Renal pelvis (tissue), 12 donors: Measurements from ENCODE around the gene IER5. TPM values are rescaled to one million over a fixed set of nuclear protein-coding genes. Genes with fewer than 3 reads are reported as not detected.
"Not testable (repeated sequence)": the region's sequence is repeated elsewhere in the genome, so short reads cannot be mapped to it uniquely, and the experiment has no call there.

Experiments
- DNase-seq: peaks from one replicate; pipeline ENCODE4 v3.0.0-alpha.2; 2013
- long read RNA-seq, 16 experiments: transcript quantifications; one replicate each; lab custom pipeline, GENCODE V29; 2026
- polyA plus RNA-seq, 3 donors: library from polyadenylated mRNA; unstranded; fragments of 120-200 nt; gene quantifications; one replicate each; pipeline ENCODE4 v1.2.1, GENCODE V29; 2013; ENCODE audit not compliant: insufficient read length in 3 of 3

Gene IER5
- polyA plus RNA-seq = 1 to 10 TPM; 5.2 to 8.0 (median 6.7) TPM
- long read RNA-seq, donor 1, full-length matches to known transcripts = 14 of 14 reads
- long read RNA-seq, donor 1, partial matches to known transcripts = 0 of 14 reads
- long read RNA-seq, donor 1, other reads (novel, unspliced or antisense) = 0 of 14 reads
- long read RNA-seq, donor 2, full-length matches to known transcripts = 11 of 11 reads
- long read RNA-seq, donor 2, partial matches to known transcripts = 0 of 11 reads
- long read RNA-seq, donor 2, other reads (novel, unspliced or antisense) = 0 of 11 reads
- long read RNA-seq, donor 3, full-length matches to known transcripts = 16 of 16 reads
- long read RNA-seq, donor 3, partial matches to known transcripts = 0 of 16 reads
- long read RNA-seq, donor 3, other reads (novel, unspliced or antisense) = 0 of 16 reads
- long read RNA-seq, donor 4, full-length matches to known transcripts = 18 of 18 reads
- long read RNA-seq, donor 4, partial matches to known transcripts = 0 of 18 reads
- long read RNA-seq, donor 4, other reads (novel, unspliced or antisense) = 0 of 18 reads
- long read RNA-seq, donor 5, full-length matches to known transcripts = 11 of 11 reads
- long read RNA-seq, donor 5, partial matches to known transcripts = 0 of 11 reads
- long read RNA-seq, donor 5, other reads (novel, unspliced or antisense) = 0 of 11 reads
- long read RNA-seq, donor 6, full-length matches to known transcripts = 4 of 4 reads
- long read RNA-seq, donor 6, partial matches to known transcripts = 0 of 4 reads
- long read RNA-seq, donor 6, other reads (novel, unspliced or antisense) = 0 of 4 reads
- long read RNA-seq, donor 7, full-length matches to known transcripts = 18 of 18 reads
- long read RNA-seq, donor 7, partial matches to known transcripts = 0 of 18 reads
- long read RNA-seq, donor 7, other reads (novel, unspliced or antisense) = 0 of 18 reads
- long read RNA-seq, donor 8, full-length matches to known transcripts = 8 of 8 reads
- long read RNA-seq, donor 8, partial matches to known transcripts = 0 of 8 reads
- long read RNA-seq, donor 8, other reads (novel, unspliced or antisense) = 0 of 8 reads
- long read RNA-seq, donor 9, full-length matches to known transcripts = 14 of 14 reads
- long read RNA-seq, donor 9, partial matches to known transcripts = 0 of 14 reads
- long read RNA-seq, donor 9, other reads (novel, unspliced or antisense) = 0 of 14 reads
- long read RNA-seq, donor 10, full-length matches to known transcripts = 9 of 9 reads
- long read RNA-seq, donor 10, partial matches to known transcripts = 0 of 9 reads
- long read RNA-seq, donor 10, other reads (novel, unspliced or antisense) = 0 of 9 reads
- long read RNA-seq, donor 11, full-length matches to known transcripts = 11 of 11 reads
- long read RNA-seq, donor 11, partial matches to known transcripts = 0 of 11 reads
- long read RNA-seq, donor 11, other reads (novel, unspliced or antisense) = 0 of 11 reads
- long read RNA-seq, donor 12, full-length matches to known transcripts = 18 of 18 reads
- long read RNA-seq, donor 12, partial matches to known transcripts = 0 of 18 reads
- long read RNA-seq, donor 12, other reads (novel, unspliced or antisense) = 0 of 18 reads
- long read RNA-seq, donor 13, full-length matches to known transcripts = 9 of 9 reads
- long read RNA-seq, donor 13, partial matches to known transcripts = 0 of 9 reads
- long read RNA-seq, donor 13, other reads (novel, unspliced or antisense) = 0 of 9 reads
- long read RNA-seq, donor 14 = 0 reads
- long read RNA-seq, donor 15, full-length matches to known transcripts = 17 of 17 reads
- long read RNA-seq, donor 15, partial matches to known transcripts = 0 of 17 reads
- long read RNA-seq, donor 15, other reads (novel, unspliced or antisense) = 0 of 17 reads
- long read RNA-seq, donor 16, full-length matches to known transcripts = 14 of 14 reads
- long read RNA-seq, donor 16, partial matches to known transcripts = 0 of 14 reads
- long read RNA-seq, donor 16, other reads (novel, unspliced or antisense) = 0 of 14 reads

- peak; percentile 96 for DNase-seq
These were observed at the start of gene IER5 for GRCh38 chr1:181088079-181089016. Gene IER5 (plus strand): TSS chr1:181088700. CDS start chr1:181088903, 203 bp downstream.

- DNase-seq = no peak
These were observed 48.1 kb upstream of the IER5 start for GRCh38 chr1:181040284-181040865.

- DNase-seq = no peak
These were observed 45.2 kb upstream of the IER5 start for GRCh38 chr1:181043025-181043888.

GRCh38 chr1:181044449-181044966 lies 44.0 kb upstream of the IER5 start:
- no peak for DNase-seq

GRCh38 chr1:181045946-181046345 lies 42.6 kb upstream of the IER5 start:
- not testable (repeated sequence) for DNase-seq

GRCh38 chr1:181049378-181049777 lies 39.1 kb upstream of the IER5 start:
- no peak for DNase-seq

GRCh38 chr1:181050922-181051321 lies 37.6 kb upstream of the IER5 start:
- DNase-seq = no peak

- no peak for DNase-seq
These were observed 31.9 kb upstream of the IER5 start for GRCh38 chr1:181056560-181056959.

GRCh38 chr1:181057079-181057478 lies 31.4 kb upstream of the IER5 start:
- DNase-seq = no peak

GRCh38 chr1:181059435-181059834 lies 29.1 kb upstream of the IER5 start:
- no peak for DNase-seq

GRCh38 chr1:181060066-181060465 lies 28.4 kb upstream of the IER5 start:
- DNase-seq = no peak

- not testable (repeated sequence) for DNase-seq
These were observed 27.6 kb upstream of the IER5 start for GRCh38 chr1:181060947-181061346.

GRCh38 chr1:181061487-181061886 lies 27.0 kb upstream of the IER5 start:
- no peak for DNase-seq

- no peak for DNase-seq
These were observed 26.3 kb upstream of the IER5 start for GRCh38 chr1:181061891-181062835.

GRCh38 chr1:181062836-181063428 lies 25.6 kb upstream of the IER5 start:
- no peak for DNase-seq
